OCI-LY3 (cell line): ENCODE data around the gene WDPCP.

Experiments
- H2AFZ ChIP-seq: fragments of 200-600, 300-600 bp; shearing (Covaris generic); 2 replicates; pipeline ENCODE4 v1.6.0; 2014; ENCODE audit warnings: antibody characterized with exemption, low read depth, low read length
- H3K27ac ChIP-seq: fragments of 200-600, 300-600 bp; sonication (generic); 2 replicates; pipeline ENCODE4 v1.5.1; 2014; ENCODE audit warnings: mild to moderate bottlenecking, low read length, moderate library complexity, mixed read lengths
- H3K27me3 ChIP-seq: fragments of 200-600, 300-600 bp; sonication (generic); 2 replicates; pipeline ENCODE4 v1.6.1; 2014; ENCODE audit warnings: low read depth, low read length, mixed read lengths
- H3K36me3 ChIP-seq: fragments of 200-600, 300-600 bp; sonication (generic); replicated peaks from 2 replicates; pipeline ENCODE3; 2014; ENCODE audit warnings: low read depth, low read length, mixed read lengths
- H3K4me1 ChIP-seq: fragments of 300-600, 200-600 bp; sonication (generic); 2 replicates; pipeline ENCODE4 v1.6.1; 2014; ENCODE audit warnings: low read length, mixed read lengths
- H3K4me2 ChIP-seq: fragments of 200-600, 300-600 bp; sonication (generic); 2 replicates; pipeline ENCODE4 v1.6.1; 2014; ENCODE audit warnings: low read length, mixed read lengths
- H3K4me3 ChIP-seq: fragments of 300-600, 200-600 bp; sonication (generic); 2 replicates; pipeline ENCODE4 v1.5.1; 2014; ENCODE audit warnings: antibody characterized with exemption, mild to moderate bottlenecking, low read length, moderate library complexity
- H3K79me2 ChIP-seq: fragments of 300-600, 200-600 bp; shearing (Covaris generic); 2 replicates; pipeline ENCODE4 v1.6.1; 2014; ENCODE audit warnings: mild to moderate bottlenecking, low read length, mixed read lengths
- H3K9ac ChIP-seq: fragments of 300-600, 200-600 bp; shearing (Covaris generic); 2 replicates; pipeline ENCODE4 v1.6.0; 2014; ENCODE audit warnings: mild to moderate bottlenecking, low read length, moderate library complexity
- H3K9me3 ChIP-seq: fragments of 200-600, 300-600 bp; shearing (Covaris generic); 2 replicates; pipeline ENCODE4 v1.6.1; 2014; ENCODE audit warnings: low read length, mixed read lengths; ENCODE audit not compliant: insufficient read depth
- H4K20me1 ChIP-seq: fragments of 200-600, 300-600 bp; sonication (generic); 2 replicates; pipeline ENCODE4 v1.6.1; 2016; ENCODE audit warnings: low read length, mixed read lengths; ENCODE audit not compliant: insufficient read depth
- EZH2phosphoT487 ChIP-seq: fragments of 200-600 bp; shearing (Covaris generic); IDR thresholded peaks from 2 replicates; pipeline ENCODE4 v1.6.1; 2018; ENCODE audit warnings: antibody characterized with exemption, mixed run types, low read depth
- TF ChIP-seq, protein P1 (sequence below): fragments of 200-600, 300-600 bp; sonication (generic); IDR thresholded peaks from 2 replicates; pipeline ENCODE4 v1.5.1; 2014; ENCODE audit warnings: antibody characterized with exemption, low read length, low read depth

WDPCP gene

DNA sequence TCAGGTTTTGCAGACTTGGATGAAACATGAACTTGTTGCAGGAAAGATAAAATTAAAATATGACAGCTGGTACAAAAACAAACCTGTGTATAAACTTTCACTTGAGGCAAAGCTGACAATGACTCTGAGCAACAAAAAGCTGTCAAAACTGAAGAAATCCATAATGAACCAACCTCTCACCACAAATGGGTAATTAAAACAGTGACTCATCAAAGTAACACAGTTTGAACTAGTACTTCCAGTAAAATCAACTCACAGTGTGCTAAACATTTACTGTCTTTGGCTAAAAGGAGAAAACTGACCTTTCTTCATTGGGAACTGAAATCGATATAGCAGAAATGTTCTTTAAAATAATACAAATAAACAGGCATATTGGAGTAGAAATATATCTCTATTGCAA is 209.7 kb downstream of the WDPCP start:
- H3K4me3 ChIP-seq = no peak overlapping the region
- no peak overlapping the region; the same call in 1 of the 2 replicates for H3K27ac ChIP-seq
- no peaks in the 10 kb centered on the region for H4K20me1 ChIP-seq
- no peaks in the 10 kb centered on the region for H3K27me3 ChIP-seq
- no peaks in the 10 kb centered on the region for H3K36me3 ChIP-seq
- H3K9me3 ChIP-seq = no peaks in the 10 kb centered on the region
- peak overlapping the region; percentile 2; the same call in 1 of the 2 replicates for H3K4me2 ChIP-seq
- H3K9ac ChIP-seq = no peak overlapping the region
- no peak overlapping the region for H2AFZ ChIP-seq
- H3K79me2 ChIP-seq = no peaks in the 10 kb centered on the region
- TF ChIP-seq, protein P1, sequence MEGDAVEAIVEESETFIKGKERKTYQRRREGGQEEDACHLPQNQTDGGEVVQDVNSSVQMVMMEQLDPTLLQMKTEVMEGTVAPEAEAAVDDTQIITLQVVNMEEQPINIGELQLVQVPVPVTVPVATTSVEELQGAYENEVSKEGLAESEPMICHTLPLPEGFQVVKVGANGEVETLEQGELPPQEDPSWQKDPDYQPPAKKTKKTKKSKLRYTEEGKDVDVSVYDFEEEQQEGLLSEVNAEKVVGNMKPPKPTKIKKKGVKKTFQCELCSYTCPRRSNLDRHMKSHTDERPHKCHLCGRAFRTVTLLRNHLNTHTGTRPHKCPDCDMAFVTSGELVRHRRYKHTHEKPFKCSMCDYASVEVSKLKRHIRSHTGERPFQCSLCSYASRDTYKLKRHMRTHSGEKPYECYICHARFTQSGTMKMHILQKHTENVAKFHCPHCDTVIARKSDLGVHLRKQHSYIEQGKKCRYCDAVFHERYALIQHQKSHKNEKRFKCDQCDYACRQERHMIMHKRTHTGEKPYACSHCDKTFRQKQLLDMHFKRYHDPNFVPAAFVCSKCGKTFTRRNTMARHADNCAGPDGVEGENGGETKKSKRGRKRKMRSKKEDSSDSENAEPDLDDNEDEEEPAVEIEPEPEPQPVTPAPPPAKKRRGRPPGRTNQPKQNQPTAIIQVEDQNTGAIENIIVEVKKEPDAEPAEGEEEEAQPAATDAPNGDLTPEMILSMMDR = no peak
- no peak for TF ChIP-seq EZH2phosphoT487
- H3K4me1 ChIP-seq = peaks cover 14% of the 10 kb centered on the region

DNA sequence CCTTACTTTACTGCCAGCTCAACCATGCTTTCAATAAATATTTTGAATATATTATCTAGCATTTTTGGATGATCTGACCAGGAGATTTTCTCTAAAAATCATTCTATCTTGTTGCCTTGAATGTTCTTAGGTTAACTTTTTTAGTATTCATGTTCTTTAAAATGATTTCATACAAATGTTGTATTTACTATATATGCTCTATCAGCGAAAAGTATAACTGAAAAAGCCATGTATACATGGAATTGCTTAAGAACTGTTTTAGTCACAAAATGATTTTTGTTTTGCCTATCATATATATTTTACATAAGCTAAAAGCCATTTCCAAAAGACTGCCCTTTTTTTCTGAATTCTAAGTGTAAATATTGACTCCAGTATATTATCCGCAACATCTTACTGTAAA is 213.9 kb downstream of the WDPCP start:
- TF ChIP-seq, protein P1 = no peak
- no peak for TF ChIP-seq EZH2phosphoT487
- H3K4me3 ChIP-seq = no peak overlapping the region

GRCh38 chr2:63372549-63372948 is 215.7 kb downstream of the WDPCP start:
- Histone ChIP-seq H3K27ac (no peak overlapping the region), H3K9me3 (no peaks in the 10 kb centered on the region)

More for the DNA sequence above, 213.9 kb downstream of the WDPCP start:
- Histone ChIP-seq H3K79me2 (no peaks in the 10 kb centered on the region), H2AFZ (no peak overlapping the region), H3K9me3 (no peaks in the 10 kb centered on the region), H3K4me1 (peaks cover 24% of the 10 kb centered on the region), H3K9ac (no peak overlapping the region), H4K20me1 (no peaks in the 10 kb centered on the region), H3K4me2 (no peak overlapping the region), H3K27ac (no peak overlapping the region), H3K36me3 (no peaks in the 10 kb centered on the region), H3K27me3 (no peaks in the 10 kb centered on the region)

GRCh38 chr2:63369146-63369545 is 219.1 kb downstream of the WDPCP start:
- Histone ChIP-seq H3K27me3 (no peaks in the 10 kb centered on the region), H3K4me3 (no peak overlapping the region), H3K4me2 (no peak overlapping the region), H3K79me2 (no peaks in the 10 kb centered on the region), H3K27ac (no peak overlapping the region), H4K20me1 (no peaks in the 10 kb centered on the region), H3K9me3 (no peaks in the 10 kb centered on the region), H3K4me1 (peaks cover 13% of the 10 kb centered on the region), H3K9ac (no peak overlapping the region), H3K36me3 (no peaks in the 10 kb centered on the region), H2AFZ (no peak overlapping the region)
- no peak for TF ChIP-seq EZH2phosphoT487
- TF ChIP-seq, protein P1 = no peak

More at GRCh38 chr2:63372549-63372948, 215.7 kb downstream of the WDPCP start:
- Histone ChIP-seq H3K4me1 (peaks cover 13% of the 10 kb centered on the region), H3K4me3 (no peak overlapping the region), H3K4me2 (no peak overlapping the region), H3K36me3 (no peaks in the 10 kb centered on the region), H3K79me2 (no peaks in the 10 kb centered on the region), H3K9ac (no peak overlapping the region), H4K20me1 (no peaks in the 10 kb centered on the region), H3K27me3 (no peaks in the 10 kb centered on the region), H2AFZ (no peak overlapping the region)
- TF ChIP-seq, protein P1 = no peak
- no peak for TF ChIP-seq EZH2phosphoT487
